ENCODE results near the gene SEMA4F.
"Not testable (repeated sequence)": the region's sequence is repeated elsewhere in the genome, so short reads cannot be mapped to it uniquely, and the experiment has no call there.

Gene SEMA4F

GRCh38 chr2:74653985-74654882, at the start of gene SEMA4F:
SEMA4F (plus strand) TSS chr2:74654247; CDS start chr2:74654377, 130 bp downstream.
- no peak for FAIRE-seq

- FAIRE-seq = no peak
Measured at GRCh38 chr2:74606927-74607326, 47.1 kb upstream of the SEMA4F start.

- FAIRE-seq = no peak
Measured at GRCh38 chr2:74617122-74617521, 36.9 kb upstream of the SEMA4F start.

- FAIRE-seq = no peak
Measured at GRCh38 chr2:74618410-74619083, 35.5 kb upstream of the SEMA4F start.

- no peak for FAIRE-seq
Measured at GRCh38 chr2:74619651-74620297, 34.3 kb upstream of the SEMA4F start.

GRCh38 chr2:74620671-74621070, 33.4 kb upstream of the SEMA4F start:
- no peak for FAIRE-seq

GRCh38 chr2:74625658-74626425, 28.2 kb upstream of the SEMA4F start:
- FAIRE-seq = no peak

- no peak for FAIRE-seq
Measured at GRCh38 chr2:74628538-74629105, 25.4 kb upstream of the SEMA4F start.

- not testable (repeated sequence) for FAIRE-seq
Measured at GRCh38 chr2:74630454-74630853, 23.6 kb upstream of the SEMA4F start.

- no peak for FAIRE-seq
Measured at GRCh38 chr2:74632209-74632938, 21.7 kb upstream of the SEMA4F start.

GRCh38 chr2:74632939-74633312, 21.1 kb upstream of the SEMA4F start:
- no peak for FAIRE-seq

GRCh38 chr2:74639550-74639949, 14.5 kb upstream of the SEMA4F start:
- no peak for FAIRE-seq

- no peak for FAIRE-seq
Measured at GRCh38 chr2:74645344-74645743, 8.7 kb upstream of the SEMA4F start.

GRCh38 chr2:74646201-74646600, 7.8 kb upstream of the SEMA4F start:
- FAIRE-seq = no peak

- no peak for FAIRE-seq
Measured at GRCh38 chr2:74646834-74647482, 7.1 kb upstream of the SEMA4F start.

- FAIRE-seq = no peak
Measured at GRCh38 chr2:74648009-74648443, 6.0 kb upstream of the SEMA4F start, which contains the start of gene M1AP. M1AP (minus strand) TSS chr2:74648330; CDS start chr2:74640275, 8,055 bp downstream.

- no peak for FAIRE-seq
Measured at GRCh38 chr2:74653589-74653984, 460 bp upstream of the SEMA4F start.

GRCh38 chr2:74655579-74655978, 1.5 kb downstream of the SEMA4F start:
- no peak for FAIRE-seq

GRCh38 chr2:74658516-74658915, 4.5 kb downstream of the SEMA4F start:
- no peak for FAIRE-seq

GRCh38 chr2:74659462-74659861, 5.4 kb downstream of the SEMA4F start:
- no peak for FAIRE-seq

GRCh38 chr2:74668087-74668486, 14.0 kb downstream of the SEMA4F start:
- no peak for FAIRE-seq
